Mesenteric fat pad (tissue), 1 donor: ENCODE results near the gene SPATA20. TPM values are rescaled to one million over a fixed set of nuclear protein-coding genes. Genes with fewer than 3 reads are reported as not detected.

ENCODE experiments used
- DNase-seq: peaks from one replicate; pipeline ENCODE4 v3.0.0-alpha.2; 2020; ENCODE audit warnings: low spot score
- total RNA-seq: library from RNA; stranded (reverse); fragmentation: NEBNext Ultra II Directional; extraction: Animal tissue kit (Norgen Biotek cat#: 25700); gene quantifications from one replicate; pipeline ENCODE4 v1.2.1, GENCODE V29; 2021
- donor health status: DM: yes; HTN: yes; CAD: no.

SPATA20 gene
- total RNA-seq, 1 donor from 2014 or later, result 22.3 TPM

DNA sequence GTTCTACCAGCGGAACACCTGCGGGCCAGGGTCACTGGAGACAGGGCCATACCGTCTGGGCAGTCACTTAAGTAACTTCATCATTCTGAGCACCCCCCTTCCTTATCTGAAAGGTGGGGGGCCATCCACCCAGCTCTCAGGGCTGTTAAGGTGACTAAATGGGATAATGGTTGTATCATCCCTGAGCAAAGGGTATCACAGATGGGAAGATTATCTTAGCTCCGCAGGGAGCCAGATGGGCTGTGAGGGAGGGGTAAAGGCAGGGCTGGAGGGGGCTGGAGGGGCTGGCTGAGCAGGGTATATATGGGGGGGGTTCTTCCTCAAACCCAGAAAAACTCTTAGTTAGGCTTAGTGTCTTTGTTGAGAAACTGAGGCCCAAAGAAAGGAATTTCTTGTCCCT is 10.7 kb downstream of the SPATA20 start:
- no peak for DNase-seq

DNA sequence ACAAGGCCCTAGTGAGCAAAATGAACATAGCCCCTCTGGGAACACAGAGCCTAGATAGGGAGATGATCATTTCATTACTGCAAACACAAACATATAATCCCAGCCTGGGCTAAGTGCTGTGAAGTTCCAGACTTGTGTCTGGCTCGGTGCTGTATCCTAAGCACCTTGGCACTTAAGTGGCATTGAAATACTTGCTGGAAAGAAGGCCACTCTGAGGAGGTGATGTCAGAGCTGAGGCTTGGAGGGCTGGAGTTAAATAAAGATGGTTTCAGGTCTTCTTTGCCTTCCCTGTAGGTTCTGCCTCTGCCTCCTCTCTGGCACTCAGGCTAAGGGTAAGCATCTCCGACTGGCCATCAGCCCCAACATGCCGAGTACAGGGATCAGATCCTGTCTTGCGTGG is 11.1 kb downstream of the SPATA20 start:
- no peak for DNase-seq

DNA sequence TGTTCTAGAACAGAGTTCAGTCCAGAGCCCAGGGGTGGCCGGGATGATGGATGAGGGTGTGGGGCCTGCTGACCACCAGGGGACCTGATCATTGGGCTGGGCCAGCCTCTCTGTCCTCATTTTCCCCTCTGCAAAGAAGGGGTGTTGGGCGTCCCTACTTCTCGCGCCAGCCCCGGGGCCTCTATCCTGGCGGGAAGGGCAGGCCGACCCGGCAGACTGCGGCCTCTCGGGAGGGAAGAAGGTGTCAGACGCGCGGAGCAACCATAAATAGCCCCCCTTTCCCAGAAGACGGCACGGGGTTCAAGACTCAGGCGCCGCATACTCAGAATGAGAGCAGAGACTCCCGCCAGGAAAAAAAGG is 11.6 kb downstream of the SPATA20 start:
- DNase-seq, result no peak

DNA sequence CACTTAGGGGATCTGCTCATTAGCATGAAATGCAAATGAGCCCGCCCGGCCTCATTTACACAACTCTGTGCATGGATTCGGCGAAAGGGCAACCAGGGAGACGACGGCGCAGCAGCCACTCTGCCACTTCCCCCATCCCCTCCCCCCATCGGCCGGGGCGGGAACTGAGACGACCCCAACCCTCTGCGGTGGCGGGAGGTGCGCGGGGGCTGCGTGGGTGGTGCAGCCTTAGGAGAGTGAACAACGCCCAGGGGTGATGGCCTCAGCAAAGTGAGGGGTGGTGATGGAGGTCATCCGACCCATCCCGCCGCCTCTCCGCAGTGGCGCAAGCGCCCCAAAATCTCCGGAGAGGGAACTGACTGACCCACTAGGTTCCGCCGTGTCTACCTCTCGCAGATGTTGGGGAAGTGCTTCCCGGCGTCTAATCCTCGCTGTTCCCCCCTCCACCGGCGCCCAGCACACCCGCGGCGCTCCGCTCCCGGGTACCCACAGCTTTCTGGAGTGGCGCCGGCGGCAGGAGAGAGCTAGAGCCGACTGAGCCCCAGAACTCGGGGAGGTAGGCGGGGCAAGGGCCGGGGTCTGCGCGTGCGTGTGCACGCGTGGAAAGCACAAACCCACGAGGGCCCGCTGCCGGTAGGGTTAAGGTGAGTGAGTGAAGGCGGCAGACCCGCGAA is 12.1 kb downstream of the SPATA20 start:
- no peak for DNase-seq

DNA sequence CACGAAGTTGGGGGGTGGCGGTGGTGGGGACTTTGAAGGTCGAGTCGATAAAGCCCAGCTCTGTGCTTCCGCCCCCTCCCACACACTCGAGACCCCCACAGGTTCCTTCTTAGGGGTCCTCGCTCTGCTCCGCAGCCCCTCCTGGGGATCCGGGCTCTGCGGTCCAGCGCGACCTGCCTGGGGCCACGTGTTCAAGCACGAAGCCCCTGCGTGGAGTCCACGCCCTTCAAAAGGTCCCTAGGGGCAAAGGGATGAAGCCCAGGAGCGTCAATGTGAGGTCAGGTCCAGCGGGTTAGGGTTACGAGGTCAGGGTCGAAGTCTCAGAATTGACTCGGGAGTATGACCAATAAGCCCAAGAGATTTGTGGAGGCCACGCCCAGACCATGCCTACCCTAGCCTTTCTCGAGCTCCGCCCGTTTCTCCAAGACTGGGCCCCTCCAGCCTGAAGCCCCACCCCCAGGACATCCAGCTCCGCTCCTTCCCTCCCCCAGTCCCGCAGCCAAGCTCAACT is 12.8 kb downstream of the SPATA20 start:
- DNase-seq, result no peak

DNA sequence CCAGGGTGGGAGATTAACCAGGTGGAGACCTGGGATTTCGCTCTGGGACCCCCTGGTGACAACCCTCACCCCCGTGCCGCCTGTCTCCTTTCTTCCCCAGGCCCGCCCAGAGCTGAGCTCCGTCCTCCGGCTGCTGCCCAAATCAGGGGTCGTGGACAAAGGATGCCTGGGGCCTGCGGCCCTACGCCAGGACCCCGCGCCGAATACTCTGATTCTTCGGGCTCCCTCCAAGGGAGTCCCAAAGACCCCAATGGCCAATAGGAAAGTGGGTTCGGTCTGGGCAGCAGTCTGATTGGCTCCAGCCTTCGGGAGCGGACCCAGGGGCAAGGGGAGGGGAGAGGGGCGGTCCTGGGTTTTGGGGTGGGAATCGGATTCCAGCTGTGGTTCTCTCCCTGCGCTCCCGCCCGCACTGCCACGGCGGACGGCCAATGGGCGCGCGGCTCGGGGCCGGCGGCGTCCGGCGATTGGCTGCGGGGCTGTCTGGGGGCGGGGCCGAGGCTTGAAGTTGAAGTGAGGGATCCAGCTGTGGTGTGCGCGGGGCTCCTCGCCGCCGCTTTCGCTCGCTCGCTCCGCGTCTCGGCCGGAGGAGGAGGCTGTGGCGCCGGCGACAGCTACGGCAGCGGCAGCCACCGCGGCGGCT is 13.3 kb downstream of the SPATA20 start, which contains the start of gene CACNA1G:
TSS of gene CACNA1G (plus strand) at position 531 of the 640 bp plus-strand sequence. CDS start 745 bp downstream, outside the sequence.
- peak; percentile 96 for DNase-seq

DNA sequence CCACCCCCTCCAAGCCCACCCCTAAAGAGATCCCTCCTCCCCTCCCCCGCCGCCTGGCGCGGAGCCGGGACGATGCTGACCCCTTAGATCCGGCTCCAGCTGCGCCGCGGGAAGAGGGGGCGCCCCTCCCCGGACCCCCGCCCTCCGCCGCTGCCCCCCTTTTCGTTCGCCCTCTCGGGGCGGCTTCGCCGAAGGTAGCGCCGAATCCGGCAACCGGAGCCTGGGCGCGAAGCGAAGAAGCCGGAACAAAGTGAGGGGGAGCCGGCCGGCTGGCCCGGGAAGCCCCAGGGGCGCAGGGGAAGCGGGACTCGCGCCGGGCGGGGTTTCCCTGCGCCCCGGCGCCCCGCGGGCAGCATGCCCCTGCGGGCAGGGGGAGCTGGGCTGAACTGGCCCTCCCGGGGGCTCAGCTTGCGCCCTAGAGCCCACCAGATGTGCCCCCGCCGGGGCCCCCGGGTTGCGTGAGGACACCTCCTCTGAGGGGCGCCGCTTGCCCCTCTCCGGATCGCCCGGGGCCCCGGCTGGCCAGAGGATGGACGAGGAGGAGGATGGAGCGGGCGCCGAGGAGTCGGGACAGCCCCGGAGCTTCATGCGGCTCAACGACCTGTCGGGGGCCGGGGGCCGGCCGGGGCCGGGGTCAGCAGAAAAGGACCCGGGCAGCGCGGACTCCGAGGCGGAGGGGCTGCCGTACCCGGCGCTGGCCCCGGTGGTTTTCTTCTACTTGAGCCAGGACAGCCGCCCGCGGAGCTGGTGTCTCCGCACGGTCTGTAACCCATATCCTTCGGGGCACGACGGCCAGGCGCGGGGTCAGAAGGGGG is 14.2 kb downstream of the SPATA20 start:
- no peak for DNase-seq

DNA sequence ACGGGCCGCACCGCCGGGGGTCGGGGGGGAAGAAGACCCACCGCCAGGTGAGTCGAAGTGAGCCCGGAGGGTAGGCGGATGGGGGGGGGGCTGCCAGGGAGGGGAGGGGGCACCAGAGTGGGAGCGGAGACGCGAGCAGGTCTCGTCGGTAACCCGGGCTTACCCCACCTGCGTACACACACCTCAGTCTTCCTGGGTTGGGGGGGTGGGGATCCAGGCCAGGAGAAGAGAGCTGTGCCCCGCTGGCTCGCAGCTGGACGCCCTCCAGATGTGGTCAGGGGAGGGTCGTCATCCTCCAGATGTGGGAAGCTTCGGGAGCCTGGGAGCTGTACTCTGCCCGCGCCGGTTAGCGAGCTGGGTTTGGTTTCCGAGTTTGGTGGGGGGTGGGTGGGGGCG is 14.8 kb downstream of the SPATA20 start:
- no peak for DNase-seq

DNA sequence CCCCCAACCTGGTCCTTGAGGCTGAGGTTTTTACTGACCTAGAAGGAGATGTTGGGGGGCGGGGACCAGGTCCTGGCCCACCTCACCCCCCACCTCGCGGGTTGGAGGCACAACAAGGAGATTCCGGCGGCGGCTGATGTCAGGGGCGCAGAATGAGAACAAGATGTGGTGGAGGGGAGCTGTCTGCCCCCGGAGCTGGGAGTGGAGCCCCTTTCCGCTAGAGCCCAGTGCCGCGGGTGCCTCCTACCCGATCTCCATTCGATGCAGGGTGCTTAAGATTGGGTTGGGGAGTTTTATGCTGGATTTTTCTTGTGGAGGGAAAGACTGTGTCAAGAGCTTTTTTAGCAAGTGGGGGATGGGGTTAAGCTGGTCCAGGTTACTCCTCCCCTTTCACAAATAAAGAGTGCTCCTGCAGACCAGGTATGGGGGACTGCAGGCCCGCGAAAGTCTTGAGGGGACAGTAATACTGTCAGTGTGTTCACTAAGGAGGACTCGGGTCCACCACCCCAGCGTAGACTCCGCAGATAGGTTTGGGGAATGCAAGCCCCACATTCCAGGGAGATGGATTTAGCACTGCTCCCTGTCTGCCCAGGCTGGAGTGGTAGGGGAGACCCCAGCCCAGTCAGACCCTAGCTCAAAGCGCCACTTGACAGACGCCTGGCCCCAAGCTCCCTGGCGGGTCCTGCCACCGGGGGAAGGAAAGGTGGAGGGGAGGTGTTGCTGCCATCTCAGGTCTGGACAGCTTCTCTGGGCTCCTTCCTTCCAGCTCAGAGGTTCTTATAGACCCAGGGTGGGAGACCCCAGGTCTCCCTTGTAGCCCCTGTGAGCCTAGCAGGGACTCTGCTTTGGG is 15.5 kb downstream of the SPATA20 start:
- DNase-seq, result no peak

DNA sequence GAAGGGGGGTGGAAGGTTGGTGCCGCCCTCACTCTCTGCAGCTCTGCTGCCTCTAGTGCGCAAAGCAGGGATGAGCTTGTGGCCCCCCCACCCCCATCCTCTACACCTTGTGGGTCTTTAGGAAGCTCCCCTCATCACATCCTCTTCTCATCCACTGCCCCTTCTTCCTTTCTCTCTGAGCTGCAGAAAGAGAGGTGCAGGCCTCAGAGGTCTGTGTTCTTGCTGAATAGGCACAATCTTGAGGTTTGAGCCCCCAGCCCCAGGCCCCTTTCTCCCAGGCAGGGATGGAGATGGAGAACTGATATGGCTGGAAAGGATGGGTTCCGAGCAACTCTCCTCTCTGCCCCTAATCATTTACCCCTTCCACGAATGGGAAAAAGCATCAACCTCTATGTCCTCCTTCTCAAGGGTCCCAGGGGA is 16.1 kb downstream of the SPATA20 start:
- no peak for DNase-seq

DNA sequence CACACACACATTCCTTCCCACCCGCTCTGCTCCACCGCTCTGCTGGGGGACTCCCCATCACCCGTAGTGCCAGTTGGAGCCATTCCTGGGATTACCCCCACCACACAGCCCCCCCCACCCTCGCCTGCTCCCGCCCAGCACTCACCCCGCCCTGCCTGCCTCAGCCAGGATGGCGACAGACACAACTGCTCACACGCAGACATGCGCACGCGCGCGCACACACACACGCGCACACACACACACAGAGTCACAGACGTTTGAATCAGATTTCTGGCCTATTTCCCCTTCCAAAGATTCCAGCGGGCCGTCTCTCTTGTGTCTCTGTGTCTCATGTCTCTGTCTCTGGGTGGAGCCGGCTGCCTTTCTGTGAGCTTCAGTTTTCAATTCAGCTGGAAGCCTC is 17.9 kb downstream of the SPATA20 start:
- DNase-seq, result no peak

DNA sequence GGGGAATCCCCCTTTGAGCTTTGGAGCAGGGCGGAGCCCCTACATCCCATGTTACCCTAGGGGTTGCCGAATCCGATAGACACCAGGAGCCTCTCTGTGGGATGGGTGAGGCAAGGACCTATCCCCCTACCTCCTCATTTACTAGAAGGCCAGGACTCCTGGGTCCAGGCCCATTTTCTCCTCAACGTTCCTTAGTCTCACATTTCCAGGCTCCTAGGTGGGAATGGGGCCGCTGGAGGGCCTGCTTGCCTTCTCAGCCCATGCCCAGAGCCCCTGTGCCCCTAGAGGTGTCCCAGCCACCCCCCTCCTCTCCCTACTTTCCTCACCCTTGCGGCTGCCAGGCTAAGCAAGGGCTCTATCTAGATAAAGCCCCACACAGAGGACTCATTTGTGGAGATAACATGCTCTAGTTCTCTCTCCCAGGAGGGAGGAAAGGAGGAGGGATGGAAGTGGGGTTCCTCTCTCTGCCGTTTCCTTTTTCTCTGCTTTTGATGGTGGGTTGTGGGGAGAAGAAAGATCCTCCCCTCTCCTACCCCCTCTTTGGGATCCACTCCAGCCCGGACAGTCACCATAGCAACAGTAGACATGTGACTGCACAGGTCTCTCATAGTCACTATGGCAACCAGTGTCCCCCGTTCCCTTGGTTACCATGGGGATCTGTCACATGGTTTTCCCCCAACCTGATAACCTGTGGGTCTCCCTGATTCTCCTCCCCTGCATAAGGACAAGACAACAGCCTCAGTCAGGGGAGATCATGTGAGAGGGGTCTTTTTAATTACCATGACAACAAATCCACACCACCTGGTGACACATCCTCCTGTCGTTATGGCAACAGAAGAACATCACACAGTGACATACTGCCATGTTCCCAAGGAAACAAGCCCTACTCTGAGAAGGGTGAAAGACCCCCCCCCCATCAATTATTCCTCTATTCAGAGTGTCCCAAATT is 18.7 kb downstream of the SPATA20 start:
- DNase-seq, result no peak

DNA sequence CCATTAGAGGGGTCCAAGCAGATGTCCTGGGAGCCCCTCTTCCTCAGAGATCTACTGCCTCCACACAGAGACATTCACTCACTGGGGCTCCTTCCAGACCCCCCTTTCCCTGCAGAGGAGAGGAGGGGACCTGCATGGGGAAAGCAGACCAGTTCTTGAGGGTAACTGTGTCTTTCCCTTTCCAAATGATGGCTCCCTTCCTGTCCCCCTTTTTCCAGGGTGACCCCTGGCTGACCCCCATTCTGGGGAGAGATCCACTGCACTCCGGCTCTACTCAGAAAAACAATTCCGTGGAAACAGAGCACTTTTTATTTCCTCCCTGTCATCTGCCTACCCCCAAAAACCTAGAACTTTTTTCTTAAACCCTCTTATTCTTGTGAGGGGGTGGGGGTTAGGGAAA is 19.9 kb downstream of the SPATA20 start:
- DNase-seq, result no peak

DNA sequence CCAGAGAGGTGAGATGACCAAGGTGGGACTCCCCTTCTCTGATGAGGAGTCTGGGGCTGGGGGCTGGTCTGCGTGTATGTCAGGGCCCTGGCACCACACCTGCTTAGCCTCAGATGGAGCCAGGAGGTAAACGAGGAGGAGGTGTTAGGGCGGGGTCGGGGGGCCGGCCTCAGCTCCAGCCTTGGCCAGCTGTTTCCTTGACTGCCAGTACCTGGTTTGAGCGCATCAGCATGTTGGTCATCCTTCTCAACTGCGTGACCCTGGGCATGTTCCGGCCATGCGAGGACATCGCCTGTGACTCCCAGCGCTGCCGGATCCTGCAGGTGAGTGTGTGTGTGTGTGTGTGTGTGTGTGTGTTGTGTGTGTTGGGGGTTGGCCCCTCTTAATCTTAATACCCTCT is 21.7 kb downstream of the SPATA20 start:
- no peak for DNase-seq

DNA sequence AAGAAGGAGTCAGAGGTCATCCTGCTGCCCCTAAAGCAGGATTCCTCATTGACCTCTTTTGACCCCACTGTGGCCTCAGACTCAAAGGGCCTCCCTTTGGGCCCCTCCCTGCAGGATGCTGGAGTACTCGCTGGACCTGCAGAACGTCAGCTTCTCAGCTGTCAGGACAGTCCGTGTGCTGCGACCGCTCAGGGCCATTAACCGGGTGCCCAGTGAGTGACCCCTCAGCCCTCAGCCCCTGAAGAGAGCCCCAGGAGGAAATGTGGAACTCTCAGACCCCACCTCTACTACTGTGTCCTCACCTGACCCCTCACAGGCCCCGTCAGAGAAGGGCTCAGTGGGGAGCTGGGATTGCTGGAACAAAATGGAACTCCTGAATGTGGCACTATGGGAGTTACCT is 22.6 kb downstream of the SPATA20 start:
- no peak for DNase-seq

DNA sequence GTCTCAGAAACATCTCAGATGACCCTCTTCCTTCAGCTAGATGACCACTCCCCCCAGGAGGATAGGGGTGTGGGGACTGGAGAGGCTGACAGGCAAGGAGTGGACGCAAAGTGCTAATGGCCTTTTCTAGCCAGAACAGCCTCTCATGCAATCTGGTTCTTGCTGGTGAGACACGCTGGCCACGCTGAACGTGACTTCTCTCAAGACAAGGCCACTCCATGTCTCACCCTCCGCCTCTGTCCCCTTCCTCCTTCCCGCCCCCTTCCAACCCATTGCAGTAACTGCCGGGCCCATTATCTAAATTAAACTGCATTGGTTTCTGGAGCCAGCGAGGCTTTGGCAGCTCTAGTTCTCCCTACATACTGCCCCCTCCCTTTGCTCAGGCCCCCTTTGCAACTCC is 23.1 kb downstream of the SPATA20 start:
- DNase-seq, result no peak

DNA sequence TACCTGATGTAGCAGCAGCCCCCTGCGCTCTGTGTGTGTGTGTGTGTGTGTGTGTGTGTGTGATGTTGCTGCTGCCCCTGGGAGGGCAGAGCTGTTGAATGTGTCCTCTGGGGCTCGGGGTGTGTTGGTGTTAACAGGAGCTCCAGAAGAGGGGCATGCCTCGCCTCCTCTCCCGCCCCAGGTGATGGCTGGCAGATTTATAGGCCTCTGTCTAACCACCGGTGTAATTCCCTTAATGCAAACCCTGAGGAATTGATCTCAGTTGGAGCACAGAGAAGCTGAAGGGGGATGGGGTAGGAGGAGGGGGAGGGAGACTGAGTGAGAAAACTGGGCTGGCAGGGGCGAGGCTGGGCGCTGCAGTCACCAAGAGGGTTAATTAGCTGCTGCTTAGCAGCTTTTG is 23.6 kb downstream of the SPATA20 start:
- no peak for DNase-seq

DNA sequence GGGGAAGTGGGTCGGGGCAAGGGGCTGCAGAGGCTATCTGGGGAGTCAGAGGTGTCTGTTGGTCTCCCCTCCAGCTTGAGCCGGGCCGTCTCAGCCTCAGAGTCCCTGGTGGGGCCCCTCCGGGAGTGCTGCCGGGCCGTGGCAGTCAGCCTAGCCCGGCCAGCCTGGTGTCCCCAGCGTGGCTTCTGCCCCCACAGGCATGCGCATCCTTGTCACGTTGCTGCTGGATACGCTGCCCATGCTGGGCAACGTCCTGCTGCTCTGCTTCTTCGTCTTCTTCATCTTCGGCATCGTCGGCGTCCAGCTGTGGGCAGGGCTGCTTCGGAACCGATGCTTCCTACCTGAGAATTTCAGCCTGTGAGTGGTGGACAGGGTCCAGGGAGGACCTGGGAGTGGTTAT is 24.7 kb downstream of the SPATA20 start:
- no peak for DNase-seq

DNA sequence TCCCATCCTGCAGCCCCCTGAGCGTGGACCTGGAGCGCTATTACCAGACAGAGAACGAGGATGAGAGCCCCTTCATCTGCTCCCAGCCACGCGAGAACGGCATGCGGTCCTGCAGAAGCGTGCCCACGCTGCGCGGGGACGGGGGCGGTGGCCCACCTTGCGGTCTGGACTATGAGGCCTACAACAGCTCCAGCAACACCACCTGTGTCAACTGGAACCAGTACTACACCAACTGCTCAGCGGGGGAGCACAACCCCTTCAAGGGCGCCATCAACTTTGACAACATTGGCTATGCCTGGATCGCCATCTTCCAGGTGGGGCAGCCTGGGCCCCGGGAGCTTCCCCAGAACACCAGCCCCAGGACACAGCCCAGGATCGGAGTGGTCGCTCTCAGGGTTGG is 25.6 kb downstream of the SPATA20 start:
- no peak for DNase-seq
